ENCODE results near the gene MEN1.
"Not testable (repeated sequence)": the region's sequence is repeated elsewhere in the genome, so short reads cannot be mapped to it uniquely, and the experiment has no call there.

The MEN1 gene

GRCh38 chr11:64846998-64847666 lies 36.8 kb upstream of the MEN1 start:
- ChIA-PET CTCF (interaction anchor here (0.6 to 5.5 kb wide), 18 partner anchors 9 to 263 kb away, joined by 3 to 62 read pairs (median 4); partner anchors contain the start of genes ARL2, BATF2 and EHD1), POLR2A (ENCODE audit: low non-redundant PET) (interaction anchor here (0.6 to 2.1 kb wide), 3 partner anchors 30 to 660 kb away, joined by 3 to 6 read pairs (median 4); partner anchors contain the start of gene ARL2)
- peak; percentile 89 for DNase-seq (ENCODE audit: low spot score)
- peak overlapping the region; percentile 99 for H3K27ac ChIP-seq
- peak; percentile 93 for TF ChIP-seq CTCF (conservative IDR thresholded peaks at IDR 0.05; ENCODE audit: low read depth)

GRCh38 chr11:64845776-64846129 lies 35.4 kb upstream of the MEN1 start:
- DNase-seq (ENCODE audit: low spot score) = not testable (repeated sequence)
- CTCF ChIA-PET = interaction anchor here (0.7 to 5.5 kb wide), 3 partner anchors 32 to 1614 kb away, joined by 3 to 39 read pairs (median 4); no protein-coding TSS in a partner anchor
- POLR2A ChIA-PET (ENCODE audit: low non-redundant PET) = interaction anchor here (0.6 to 1.3 kb wide), 2 partner anchors 66 to 256 kb away, joined by 3 read pairs; no protein-coding TSS in a partner anchor
- H3K27ac ChIP-seq = peak overlapping the region; percentile 99

GRCh38 chr11:64845129-64845775 lies 34.9 kb upstream of the MEN1 start:
- ChIA-PET POLR2A (ENCODE audit: low non-redundant PET) (interaction anchor here (0.6 to 1.3 kb wide), 2 partner anchors 66 to 257 kb away, joined by 3 read pairs; no protein-coding TSS in a partner anchor), CTCF (interaction anchor here (0.7 to 5.5 kb wide), 4 partner anchors 33 to 1614 kb away, joined by 3 to 39 read pairs (median 8); partner anchors contain the start of gene ARL2)
- peak overlapping the region; percentile 99 for H3K27ac ChIP-seq
- TF ChIP-seq CTCF (conservative IDR thresholded peaks at IDR 0.05; ENCODE audit: low read depth) = no peak
- DNase-seq (ENCODE audit: low spot score) = no peak

- ChIA-PET CTCF (interaction anchor here (0.6 to 5.5 kb wide), 9 partner anchors 24 to 346 kb away, joined by 3 to 39 read pairs (median 3); partner anchors contain the start of gene ARL2), POLR2A (ENCODE audit: low non-redundant PET) (interaction anchor here (0.6 kb wide), 1 partner anchor 56 kb away, joined by 3 read pairs; no protein-coding TSS in a partner anchor)
- peak within 1 kb of the TSS; percentile 99 for H3K27ac ChIP-seq
- TF ChIP-seq CTCF (conservative IDR thresholded peaks at IDR 0.05; ENCODE audit: low read depth) = peak; percentile 75
- DNase-seq (ENCODE audit: low spot score) = peak; percentile 83
Observed at GRCh38 chr11:64844330-64845128, 34.2 kb upstream of the MEN1 start, which contains the start of gene CDC42BPG. TSS of gene CDC42BPG (minus strand) at chr11:64844653. CDS start at chr11:64844569, 84 bp downstream.

- peak overlapping the region; percentile 99 for H3K27ac ChIP-seq
- TF ChIP-seq CTCF (conservative IDR thresholded peaks at IDR 0.05; ENCODE audit: low read depth) = no peak
- ChIA-PET POLR2A (ENCODE audit: low non-redundant PET) (interaction anchor here (0.6 to 0.7 kb wide), 2 partner anchors 57 to 170 kb away, joined by 3 read pairs; partner anchors contain the start of gene ARL2), CTCF (interaction anchor here (0.6 to 2.5 kb wide), 9 partner anchors 25 to 346 kb away, joined by 3 to 13 read pairs (median 3); partner anchors contain the start of genes ARL2 and PYGM)
- peak; percentile 25 for DNase-seq (ENCODE audit: low spot score)
Observed at GRCh38 chr11:64843686-64844329, 33.5 kb upstream of the MEN1 start.

Data from RWPE1 (cell line).